HL-60 (cell line): ENCODE data around the gene CHD5.

Source experiments
- CTCF ChIP-seq: IDR thresholded peaks from one replicate; pipeline ENCODE4 v1.5.1; 2011; ENCODE audit warnings: low read length, control low read depth, inconsistent platforms; ENCODE audit not compliant: insufficient read depth
- POLR2AphosphoS5 ChIP-seq: IDR thresholded peaks from 2 replicates; pipeline ENCODE4 v1.6.1; 2012; ENCODE audit warnings: low read depth
- REST ChIP-seq: IDR thresholded peaks from 2 replicates; pipeline ENCODE4 v1.6.1; 2012; ENCODE audit warnings: low read depth; ENCODE audit not compliant: insufficient replicate concordance
- SPI1 ChIP-seq: IDR thresholded peaks from 2 replicates; pipeline ENCODE4 v1.6.1; 2012; ENCODE audit warnings: low read depth, mild to moderate bottlenecking, borderline replicate concordance

- TF ChIP-seq SPI1 (no peak), CTCF (no peak), REST (no peak), POLR2AphosphoS5 (no peak)
Observed at GRCh38 chr1:6101826-6102531, 78.1 kb downstream of the CHD5 start.
